HG03045 (cell line): ENCODE data around the gene UPK3A.

Experiments
- ATAC-seq: cut with Tn5 transposase; IDR thresholded peaks from one replicate; pipeline ENCODE4 v1.9.1; 2021; ENCODE audit warnings: mild to moderate bottlenecking, moderate library complexity; ENCODE audit not compliant: unreplicated experiment

UPK3A gene

DNA sequence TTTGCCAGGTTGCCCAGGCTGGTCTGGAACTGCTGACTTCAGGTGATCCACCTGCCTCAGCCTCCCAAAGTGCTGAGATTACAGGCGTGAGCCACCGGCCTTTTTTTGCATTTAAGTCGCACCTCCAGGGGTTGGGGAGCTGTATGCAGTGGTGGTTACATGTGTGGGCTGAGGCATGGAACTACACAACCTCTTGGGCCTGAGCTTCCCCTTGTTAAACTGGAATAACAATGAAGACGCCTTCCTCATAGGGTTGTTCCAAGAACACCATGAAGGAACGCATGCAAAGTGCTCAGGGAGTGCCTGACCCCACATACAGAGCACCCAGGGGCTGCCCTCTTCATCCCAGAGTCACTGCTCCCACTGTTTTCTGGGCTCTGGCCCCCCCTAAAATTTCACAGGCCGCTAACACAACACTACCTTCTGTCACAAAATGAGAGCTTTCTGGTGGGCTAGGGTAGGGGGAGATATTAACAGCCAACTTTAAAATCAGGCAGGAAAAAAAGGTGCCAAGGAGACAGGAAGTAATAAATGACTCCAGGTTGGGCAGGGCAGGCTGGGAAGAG lies 23.7 kb downstream of the UPK3A start:
- no peak for ATAC-seq

DNA sequence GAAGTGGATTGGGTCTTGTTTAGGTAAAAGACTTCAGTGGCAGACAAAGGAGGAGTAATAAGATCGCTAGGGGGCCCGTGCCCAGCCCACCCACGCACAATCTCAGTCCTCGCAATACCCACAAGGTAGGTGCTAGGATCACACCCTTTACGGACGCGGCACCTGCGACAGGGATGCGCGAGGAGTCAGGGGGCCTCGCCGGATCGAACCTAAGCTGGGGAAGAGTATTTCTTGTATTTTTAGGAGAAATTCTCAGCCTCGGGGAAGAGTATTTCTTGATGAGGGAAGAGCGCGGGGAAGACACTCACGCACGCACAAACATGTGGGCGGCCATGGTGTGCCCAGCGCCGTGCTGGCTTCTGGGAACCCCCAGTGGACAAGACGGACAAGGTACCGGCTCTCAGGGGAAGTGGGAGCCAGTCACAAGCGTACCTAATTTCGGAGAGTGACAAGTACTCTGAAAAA lies 24.2 kb downstream of the UPK3A start:
- no peak for ATAC-seq

DNA sequence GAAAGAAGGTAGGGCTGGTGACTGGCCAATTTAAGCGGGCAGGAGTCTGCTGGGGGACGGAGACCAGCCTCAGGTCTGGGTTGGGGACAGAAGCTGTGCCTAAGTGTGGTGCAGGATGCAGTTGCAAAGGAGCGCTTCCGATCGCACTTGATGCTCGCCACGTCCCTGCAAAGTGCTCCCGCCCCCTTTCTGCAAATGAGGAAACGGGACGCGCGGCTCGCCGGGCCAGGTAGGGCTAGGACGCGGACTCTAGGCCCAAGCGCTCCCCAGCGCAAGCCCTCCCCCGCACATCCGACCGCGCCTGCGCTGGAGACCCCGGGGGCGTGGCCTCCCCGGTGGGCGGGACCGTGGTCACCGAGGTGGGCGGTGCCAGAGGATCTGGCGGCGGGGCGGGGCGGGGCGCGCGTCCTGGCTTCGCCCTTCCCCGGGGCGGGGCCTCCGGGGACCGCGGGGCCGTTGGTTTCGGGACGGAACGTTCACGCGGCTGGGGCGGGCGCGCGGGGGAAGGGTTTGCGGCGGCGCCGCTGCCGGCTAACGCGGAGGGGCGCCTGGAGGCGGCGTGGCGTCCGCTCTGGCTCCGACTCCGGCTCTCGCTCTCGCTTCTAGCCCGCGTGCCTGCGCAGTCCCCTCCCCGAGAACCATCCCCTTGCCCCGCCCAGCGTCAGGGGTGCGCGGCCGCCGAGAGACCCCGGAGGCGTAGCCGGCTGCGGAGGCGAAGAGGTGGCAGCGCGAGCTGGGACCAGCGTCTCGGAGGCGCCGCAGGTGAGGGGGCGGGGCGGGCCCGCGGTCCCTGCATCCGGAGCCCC lies 24.9 kb downstream of the UPK3A start, which contains the start of gene FAM118A:
FAM118A (plus strand) TSS at position 513 of the 806 bp plus-strand sequence. CDS start 12,446 bp downstream, outside the sequence.
- ATAC-seq, result peak; percentile 82

DNA sequence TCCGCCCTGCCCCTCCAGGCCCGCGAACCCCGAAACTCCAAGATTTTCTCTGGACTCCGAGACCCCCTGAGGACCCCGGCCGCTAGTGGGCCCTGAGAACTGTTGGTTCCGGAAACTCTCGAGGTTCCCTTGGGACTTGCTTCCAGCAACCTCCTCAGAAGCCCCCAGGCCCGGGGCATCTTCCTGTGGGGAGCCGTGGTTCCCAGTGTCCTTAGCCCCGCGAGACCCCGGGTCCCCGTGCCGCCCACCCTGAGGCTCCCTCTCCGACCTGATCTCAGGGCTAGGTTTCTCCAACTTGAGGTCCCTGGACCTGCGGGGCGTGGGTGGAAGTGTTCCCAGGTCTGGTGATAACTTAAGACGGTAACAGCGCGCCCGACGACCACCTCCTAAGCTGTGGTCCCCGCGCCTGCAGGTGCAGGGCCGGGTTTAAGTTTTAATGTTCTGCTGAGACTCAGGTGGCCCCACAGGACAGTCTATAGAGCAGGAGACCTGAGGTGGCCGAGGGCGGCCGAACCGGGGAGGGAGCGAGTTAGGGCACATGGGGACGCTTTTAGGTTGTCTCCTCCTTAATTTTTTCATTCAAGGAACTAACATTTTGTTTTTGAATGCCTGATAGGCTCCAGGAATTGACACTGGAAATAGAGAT lies 25.7 kb downstream of the UPK3A start:
- ATAC-seq, result no peak

DNA sequence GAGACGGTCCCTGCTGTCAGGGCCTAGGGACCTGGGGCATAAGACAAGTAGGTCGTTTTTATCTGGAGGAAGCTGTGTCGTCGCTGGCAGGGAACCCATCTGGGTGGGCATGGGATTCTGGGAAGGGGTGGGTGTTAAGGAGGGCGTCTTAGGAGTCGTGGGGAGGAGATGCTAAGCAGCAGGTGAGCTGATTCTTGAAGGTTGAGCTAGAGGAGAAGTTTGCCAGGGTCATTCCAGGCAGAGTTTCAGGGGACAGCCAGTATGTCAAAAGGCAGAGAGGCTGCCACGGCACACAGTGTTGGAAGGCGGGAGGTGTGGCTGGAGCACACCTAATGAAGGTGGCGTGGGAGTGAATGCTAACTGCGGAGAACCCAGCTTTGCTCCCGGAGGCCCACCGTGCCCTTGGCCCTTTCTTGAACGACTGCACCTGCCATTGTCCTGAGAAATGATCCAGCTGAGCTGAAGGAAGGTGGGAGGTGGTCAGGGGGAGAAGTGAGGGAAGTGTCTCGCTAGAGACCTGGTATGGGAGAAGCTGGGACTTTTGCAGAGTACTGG lies 26.3 kb downstream of the UPK3A start:
- ATAC-seq, result no peak

DNA sequence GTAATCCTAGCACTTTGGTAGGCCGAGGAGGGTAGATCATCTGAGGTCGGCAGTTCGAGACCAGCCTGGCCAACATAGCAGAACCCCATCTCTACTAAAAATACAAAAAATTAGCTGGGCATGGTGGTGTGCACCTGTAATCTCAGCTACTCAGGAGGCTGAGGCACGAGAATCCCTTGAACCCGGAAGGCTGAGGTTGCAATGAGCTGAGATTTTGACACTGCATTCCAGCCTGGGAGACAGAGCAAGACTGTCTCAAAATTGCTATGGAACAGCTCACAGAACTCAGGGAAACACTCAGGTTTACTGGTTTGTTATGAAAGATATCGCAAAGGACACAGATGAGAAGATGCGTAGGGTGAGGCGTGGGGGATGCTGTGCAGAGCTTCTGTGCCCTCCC lies 27.7 kb downstream of the UPK3A start:
- no peak for ATAC-seq

DNA sequence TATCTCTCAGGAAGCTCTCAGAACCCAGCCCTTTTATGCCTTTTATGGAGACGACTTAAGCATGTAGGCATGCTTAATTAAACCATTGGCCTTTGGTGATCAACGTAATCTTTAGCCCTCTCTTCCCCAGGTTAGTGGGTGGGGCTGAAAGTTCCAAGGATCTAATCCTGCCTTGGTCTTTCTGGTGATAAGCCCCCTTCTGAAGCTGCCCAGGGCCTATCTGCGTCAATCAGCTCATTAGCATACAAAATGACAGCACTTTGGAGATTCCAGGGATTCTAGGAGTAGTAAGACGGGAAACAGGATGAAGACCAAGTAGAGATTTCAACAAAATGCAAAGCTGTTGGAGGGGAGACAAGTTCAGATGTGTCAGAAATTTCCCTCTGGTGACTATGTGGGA lies 28.1 kb downstream of the UPK3A start:
- no peak for ATAC-seq

DNA sequence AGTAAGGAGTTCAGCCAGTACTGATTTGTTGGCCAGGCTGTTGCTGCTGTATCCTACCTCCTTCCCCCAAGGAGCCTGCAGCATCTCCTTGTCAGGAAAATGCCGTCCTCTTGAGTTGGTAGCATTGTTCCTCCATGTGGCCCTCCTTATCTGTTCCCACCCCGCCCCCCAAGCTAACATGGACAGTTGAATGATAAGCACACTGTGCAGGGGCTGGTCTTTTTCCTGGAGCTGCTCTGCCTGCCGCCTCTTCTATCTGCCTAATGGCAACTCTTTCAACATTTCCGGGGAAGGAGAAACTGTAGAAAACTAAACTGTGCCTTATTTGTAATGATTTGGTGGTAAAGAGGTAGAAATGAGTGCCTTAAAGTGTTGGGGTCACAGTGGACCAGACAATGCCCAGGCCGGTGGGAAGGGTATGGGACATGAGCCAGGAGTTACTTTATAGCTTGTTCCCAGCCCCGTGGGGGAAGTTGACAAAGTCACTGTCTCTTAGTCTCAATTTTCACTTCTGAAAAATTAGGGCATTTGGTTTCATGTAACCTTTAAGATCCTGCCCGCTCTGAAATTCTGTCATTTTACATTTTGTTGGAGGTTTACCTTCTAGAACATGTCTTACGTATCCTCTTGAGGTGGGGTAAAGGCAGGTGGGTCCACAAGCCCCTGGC lies 29.4 kb downstream of the UPK3A start:
- ATAC-seq, result no peak

DNA sequence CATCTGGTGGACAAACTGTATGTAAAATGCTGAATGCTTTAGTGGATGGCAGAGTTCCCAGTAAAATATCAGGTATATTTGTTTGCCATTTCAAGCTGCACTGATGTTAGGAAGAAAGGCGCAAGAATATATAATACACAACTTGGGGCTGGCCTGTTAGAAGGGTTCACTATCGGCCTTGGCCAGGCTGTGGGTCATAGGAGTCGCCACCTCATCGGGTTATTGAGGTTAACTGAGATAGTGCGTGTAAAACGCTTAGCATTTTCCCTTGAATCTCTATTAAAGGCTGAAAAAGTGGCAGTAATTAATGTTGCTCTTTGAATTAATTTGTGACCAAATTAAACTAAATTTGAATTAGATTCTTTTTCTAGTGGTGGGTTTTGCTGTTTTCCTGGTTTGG lies 30.0 kb downstream of the UPK3A start:
- ATAC-seq, result no peak

DNA sequence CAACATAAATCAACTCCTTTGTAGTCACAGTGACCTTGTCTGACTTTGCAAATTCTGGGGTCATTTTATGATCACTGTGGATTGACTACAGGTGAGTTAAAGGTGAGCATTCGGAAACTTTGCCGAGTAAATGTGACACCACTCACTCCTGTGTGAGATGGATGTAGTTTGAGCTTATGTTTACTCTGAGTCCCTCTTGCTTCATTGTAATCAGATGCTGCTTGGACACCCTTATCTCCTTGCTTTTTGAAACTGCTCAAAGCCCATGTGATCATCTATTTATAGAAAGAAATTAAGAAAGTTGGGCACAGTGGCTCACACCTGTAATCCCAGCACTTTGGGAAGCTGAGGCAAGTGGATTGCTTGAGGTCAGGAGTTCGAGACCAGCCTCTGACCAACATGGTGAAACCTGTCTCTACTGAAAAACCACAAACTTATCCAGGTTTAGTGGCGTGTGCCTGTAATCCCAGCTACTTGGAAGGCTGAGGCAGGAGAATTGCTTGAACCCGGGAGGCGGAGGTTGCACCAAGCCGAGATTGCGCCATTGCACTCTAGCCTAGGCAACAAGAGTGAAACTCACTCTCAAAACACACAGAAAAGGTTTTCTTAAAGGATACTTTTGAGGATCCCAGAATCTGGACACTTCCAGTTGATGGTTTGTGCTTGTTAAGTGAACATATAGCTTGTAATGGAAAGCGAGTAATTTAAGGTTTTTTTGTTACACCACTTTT lies 32.2 kb downstream of the UPK3A start:
- no peak for ATAC-seq

DNA sequence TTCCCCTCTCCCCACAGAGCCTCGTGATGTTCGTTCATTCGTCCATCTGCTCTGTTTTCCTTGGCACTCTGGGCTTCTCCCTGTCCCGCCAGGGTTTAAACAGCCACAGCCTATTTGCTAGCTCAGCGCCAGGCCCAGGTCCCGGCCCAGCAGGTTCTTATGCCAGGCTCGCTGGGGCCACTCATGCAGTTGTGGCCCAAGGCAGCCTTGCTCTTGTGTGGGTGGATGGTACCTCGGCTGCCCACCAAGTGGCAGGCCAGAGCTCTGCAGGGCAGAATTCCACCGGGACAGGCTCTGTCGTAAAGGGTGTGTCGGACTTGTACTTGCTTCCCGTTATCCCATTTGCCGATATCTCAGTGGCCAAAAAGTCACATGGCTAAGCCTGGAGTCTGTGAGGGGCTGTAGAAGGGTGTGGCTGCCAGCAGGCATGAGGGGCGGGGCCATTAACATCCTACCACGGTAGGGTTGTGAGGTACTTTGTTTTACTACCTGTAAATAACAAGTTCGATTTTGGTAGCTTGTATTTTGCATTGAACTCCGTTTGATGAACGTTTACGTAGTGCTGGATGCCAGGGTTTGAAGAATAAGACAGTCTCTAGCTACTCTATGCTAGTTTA lies 32.9 kb downstream of the UPK3A start:
- no peak for ATAC-seq

DNA sequence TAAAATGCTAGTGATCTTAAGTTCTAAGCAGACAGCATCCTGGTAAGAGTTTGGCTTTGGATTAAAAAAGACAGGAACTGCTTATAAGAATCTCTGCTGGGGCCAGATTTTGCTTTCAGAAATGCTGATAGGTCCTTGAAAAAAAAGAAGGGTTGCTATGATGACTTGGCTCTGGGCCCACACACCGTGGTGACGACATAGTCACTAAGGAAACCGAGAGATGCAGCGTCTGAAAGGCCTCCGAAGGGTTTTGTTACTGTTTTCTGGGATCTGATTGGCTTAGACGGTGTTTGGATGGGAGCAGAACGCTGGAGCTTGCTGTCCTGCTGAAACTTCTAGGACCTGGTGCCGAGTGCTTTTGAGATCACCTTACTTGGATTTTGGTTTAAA lies 33.4 kb downstream of the UPK3A start:
- no peak for ATAC-seq

DNA sequence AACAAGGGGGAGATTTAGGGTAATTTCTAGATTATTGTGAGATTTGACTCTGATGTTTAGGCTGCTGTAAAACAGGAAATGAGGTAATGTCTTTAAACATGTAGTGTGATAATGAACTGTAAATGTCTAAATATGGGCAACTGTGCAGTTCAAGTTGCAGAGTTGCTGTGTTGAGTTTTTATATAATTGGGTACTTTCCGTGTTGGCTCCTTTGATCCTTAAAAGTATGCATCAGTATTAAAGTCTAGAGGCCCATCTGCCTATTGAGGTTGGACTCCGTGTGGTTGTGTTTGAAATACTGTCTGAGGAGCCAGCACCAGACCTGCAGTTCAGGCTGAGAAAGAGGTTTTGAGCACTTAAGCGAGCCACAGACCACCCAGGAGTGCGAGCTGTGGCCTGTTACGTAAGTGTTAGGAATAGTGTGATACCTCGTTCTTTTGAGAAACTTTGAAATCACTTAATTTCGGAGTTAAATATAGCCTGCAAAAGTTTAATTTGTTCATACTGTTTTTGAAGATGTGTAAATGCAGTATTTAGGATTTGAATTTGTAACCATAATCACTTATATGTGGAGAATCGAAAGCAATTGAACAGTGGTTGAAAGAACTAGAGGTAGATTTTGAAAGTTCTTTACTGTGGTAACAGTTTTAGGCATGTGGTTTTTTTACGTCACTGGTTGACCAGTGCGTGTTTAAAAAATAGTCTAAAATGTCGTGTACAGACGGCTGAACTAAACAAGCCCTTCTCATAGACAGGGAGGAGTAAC lies 34.0 kb downstream of the UPK3A start:
- ATAC-seq, result no peak

DNA sequence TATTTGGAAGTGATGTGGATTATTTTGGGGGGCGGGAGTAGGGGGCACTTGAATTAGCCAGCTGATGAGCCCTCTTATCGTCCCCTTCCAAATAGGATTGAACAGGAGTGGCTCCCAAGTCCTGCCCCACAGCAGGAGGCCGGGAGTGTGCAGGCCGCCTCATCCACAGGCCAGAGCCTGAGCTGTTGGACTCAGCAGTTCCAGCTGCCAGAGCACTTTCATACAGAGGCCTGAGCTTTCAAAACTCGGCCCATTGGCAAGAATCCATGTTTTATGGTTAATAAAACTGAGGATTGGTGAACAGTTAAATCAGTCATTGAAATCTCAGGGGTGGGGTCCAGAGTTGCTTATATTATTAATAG lies 34.6 kb downstream of the UPK3A start:
- no peak for ATAC-seq

DNA sequence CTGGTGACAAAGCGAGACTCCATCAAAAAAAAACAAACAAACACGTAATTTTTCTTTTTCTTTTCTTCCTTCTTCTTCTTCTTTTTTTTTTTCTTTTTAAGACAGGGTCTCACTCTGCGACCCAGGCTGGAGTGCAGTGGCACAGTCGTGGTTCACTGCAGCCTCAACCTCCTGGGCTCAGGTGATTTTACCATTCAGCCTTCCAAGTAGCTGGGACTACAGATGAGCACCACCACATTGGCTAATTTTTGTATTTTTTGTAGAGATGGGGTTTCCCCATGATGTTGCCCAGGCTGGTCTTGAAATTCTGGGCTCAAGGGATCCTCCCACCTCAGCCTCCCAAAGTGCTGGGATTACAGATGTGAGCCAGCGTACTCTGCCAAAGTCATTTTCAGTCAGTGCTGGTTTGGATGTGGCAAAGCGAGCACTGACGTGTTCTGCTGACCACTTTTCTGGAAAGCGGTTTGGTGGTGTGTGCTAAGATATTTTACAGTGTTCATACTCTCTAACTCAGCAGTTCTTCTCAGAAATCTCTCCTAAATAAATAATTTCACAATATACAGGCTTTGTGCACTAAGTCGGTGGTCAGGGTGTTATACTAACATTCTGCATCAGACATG lies 35.7 kb downstream of the UPK3A start:
- no peak for ATAC-seq

DNA sequence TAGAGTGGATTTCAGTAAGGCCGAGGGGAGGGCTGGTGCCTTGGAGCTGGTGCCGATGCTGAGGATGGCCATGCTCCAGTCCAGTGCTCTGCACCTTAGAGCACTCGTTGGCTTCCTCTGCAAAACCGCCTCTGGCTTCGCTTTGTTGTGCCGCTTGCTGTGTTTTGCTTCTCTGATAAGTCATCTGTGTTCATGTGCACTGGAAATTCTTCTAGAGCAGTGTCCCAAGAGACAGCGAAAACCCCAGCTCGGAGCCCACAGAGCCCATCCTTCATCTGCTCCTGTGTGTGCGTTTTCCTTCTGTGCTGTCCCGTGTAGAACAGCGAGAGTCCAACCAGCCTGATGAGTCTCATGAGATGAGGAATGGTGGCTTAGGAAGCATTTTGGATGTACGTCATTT lies 37.1 kb downstream of the UPK3A start:
- ATAC-seq, result no peak

DNA sequence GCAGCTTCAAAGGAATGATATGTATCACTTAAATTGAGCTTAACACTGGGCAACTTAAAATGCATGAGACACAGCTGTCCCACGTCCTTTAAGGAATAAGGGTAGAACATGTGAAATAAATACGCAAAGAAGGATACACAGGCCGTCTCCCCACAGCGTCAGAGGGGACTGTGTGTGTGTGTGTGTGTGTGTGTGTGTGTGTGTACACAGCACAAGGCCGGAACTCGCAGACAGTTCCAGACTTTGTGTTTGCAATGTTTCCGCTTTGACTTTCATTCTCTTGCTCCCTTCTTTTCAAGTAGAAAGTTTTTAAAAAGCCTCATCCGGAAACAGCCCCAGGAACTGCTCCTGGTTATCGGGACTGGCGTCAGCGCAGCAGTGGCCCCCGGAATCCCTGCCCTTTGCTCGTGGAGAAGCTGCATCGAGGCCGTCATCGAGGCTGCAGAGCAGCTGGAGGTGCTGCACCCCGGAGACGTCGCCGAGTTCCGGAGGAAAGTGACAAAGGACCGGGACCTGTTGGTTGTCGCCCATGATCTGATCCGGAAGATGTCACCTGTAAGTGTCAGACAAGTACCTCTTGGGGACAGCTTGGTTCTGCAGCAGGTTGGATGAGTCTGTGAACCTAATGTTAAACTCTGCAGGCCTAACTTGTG lies 38.2 kb downstream of the UPK3A start:
- ATAC-seq, result no peak

DNA sequence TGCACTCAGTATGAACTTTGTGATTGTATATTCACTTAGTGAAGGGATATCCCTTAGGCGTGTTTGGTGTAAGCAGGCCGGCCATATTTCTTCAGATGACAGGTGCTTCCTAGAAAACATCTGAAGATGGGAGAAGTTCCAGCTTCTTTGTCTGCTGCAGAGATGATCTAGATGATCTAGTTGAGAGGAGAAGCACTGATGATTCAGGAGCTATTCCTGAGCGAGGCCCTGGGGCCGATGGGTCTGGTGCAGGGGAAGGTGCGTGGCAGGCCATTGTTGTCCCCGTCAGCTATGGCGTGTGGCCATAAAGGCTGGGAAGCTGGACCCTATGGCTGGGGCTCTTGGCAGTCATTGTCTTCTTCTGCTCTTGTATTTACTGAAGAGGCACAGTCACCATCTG lies 38.9 kb downstream of the UPK3A start:
- no peak for ATAC-seq

DNA sequence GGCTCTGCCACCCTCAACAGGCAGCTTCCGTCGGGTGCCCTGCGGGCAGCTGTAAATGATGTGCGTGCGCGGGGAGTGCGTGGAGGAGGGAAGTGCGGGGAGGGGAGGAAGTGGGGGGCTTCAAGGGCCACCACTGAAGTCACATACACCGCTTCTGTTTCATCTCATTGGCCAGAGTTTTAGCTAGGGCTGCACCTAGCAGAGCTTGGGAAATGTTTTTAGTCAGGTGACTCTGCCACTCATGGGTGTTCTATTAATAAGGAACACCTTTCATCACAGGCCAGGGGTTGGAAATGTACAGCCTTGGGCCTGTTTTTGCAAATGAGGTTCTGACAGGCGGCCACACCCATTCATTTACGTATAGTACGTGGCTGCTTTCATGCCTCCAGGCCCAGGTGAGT lies 39.6 kb downstream of the UPK3A start:
- no peak for ATAC-seq
